ENCODE measurements around the gene PCMT1. TPM values are rescaled to one million over a fixed set of nuclear protein-coding genes. Genes with fewer than 3 reads are reported as not detected.
A peak's percentile ranks its signal among the peaks of the same experiment; 100 is the strongest.

PCMT1 gene
- 84.4 TPM for polyA plus RNA-seq (2013, experiment 1 of 2)
- 80.0 TPM for polyA plus RNA-seq (2013, experiment 2 of 2)

DNA sequence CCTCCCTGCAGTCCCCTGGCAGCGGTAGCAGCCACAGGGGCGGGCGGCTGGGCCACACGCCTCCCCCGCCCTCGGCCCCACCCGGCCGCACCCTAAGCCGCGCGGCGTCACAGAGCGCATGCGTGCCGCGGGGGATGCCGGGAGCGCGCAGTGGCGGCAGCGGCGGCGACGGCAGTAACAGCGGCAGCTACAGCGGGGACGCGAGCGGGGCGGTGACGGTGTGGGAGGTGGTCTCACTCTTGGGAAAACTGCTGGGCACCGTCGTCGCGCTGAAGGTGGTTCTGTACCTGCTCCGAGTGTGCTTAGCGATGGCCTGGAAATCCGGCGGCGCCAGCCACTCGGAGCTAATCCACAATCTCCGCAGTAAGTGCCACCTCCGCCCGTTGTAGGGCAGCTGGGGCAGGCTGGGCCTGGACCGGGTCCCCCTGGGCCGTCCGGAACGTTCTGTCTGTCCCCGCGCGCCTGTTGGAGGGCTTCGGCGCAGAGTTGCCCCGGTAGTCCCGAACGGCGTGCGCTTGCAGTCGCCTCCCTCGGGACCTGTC is at the start of gene PCMT1:
Gene PCMT1 (plus strand): TSS at position 148 of the 542 bp plus-strand sequence. CDS start 161 bp downstream, at position 309.
- Histone ChIP-seq H3K4me1 (ENCODE audit: insufficient read depth, low read length) (no peaks in the 10 kb centered on the region; the same call in 1 of the 2 replicates), H3K9me3 (ENCODE audit: insufficient read depth, low read depth, low read length) (no peaks in the 10 kb centered on the region), H3K4me3 (ENCODE audit: low read length) (peak within 1 kb of the TSS; percentile 99), H3K9ac (ENCODE audit: low read depth, low read length) (peak within 1 kb of the TSS; percentile 92), H3K27ac (ENCODE audit: low read depth, low read length) (peak within 1 kb of the TSS; percentile 84; the same call in 1 of the 2 replicates), H3K27me3 (ENCODE audit: insufficient read depth, low read length) (no peaks in the 10 kb centered on the region), H3K36me3 (ENCODE audit: insufficient read depth, low read length) (no peaks in the 10 kb centered on the region)
- under 1% methylated on average over 60 of the region's 60 CpGs for WGBS

DNA sequence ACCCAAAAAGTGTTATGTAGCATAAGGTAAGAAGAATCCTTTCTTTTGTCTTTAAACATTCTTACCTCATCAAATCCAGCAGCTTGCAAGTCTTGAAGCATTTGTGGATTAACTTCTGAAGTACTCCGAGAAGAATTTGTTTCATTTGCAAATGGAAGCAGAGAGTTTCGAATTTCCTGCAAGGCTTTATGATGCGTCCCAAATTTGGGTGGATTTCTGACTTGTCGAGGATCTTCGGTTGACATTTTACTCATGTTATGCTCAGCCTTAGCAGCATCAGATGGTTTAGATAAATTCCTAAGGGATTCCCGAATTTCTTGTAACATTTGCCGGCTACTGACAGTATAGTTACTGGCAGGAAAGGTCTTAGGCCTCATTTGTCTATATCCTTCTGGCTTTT is 47.8 kb upstream of the PCMT1 start:
- no peaks in the 10 kb centered on the region for H3K9me3 ChIP-seq (ENCODE audit: insufficient read depth, low read depth, low read length)
- no peaks in the 10 kb centered on the region for H3K27me3 ChIP-seq (ENCODE audit: insufficient read depth, low read length)
- WGBS: 21% methylated on average over 7 of the region's 7 CpGs
- peaks cover 18% of the 10 kb centered on the region for H3K4me1 ChIP-seq (ENCODE audit: insufficient read depth, low read length)
- peak overlapping the region; percentile 19 for H3K4me3 ChIP-seq (ENCODE audit: low read length)
- H3K27ac ChIP-seq (ENCODE audit: low read depth, low read length): peak overlapping the region; percentile 88
- H3K36me3 ChIP-seq (ENCODE audit: insufficient read depth, low read length): peaks cover 35% of the 10 kb centered on the region
- peak overlapping the region; percentile 51; the same call in 1 of the 2 replicates for H3K9ac ChIP-seq (ENCODE audit: low read depth, low read length)

GRCh38 chr6:149711711-149712110 is 37.8 kb upstream of the PCMT1 start:
- 97% methylated on average over 4 of the region's 5 CpGs for WGBS
- Histone ChIP-seq H3K9me3 (ENCODE audit: insufficient read depth, low read depth, low read length) (no peaks in the 10 kb centered on the region), H3K4me3 (ENCODE audit: low read length) (no peak overlapping the region), H3K27me3 (ENCODE audit: insufficient read depth, low read length) (no peaks in the 10 kb centered on the region), H3K9ac (ENCODE audit: low read depth, low read length) (no peak overlapping the region), H3K36me3 (ENCODE audit: insufficient read depth, low read length) (peaks cover 7% of the 10 kb centered on the region; the same call in 1 of the 2 replicates), H3K4me1 (ENCODE audit: insufficient read depth, low read length) (peaks cover 34% of the 10 kb centered on the region), H3K27ac (ENCODE audit: low read depth, low read length) (no peak overlapping the region)

DNA sequence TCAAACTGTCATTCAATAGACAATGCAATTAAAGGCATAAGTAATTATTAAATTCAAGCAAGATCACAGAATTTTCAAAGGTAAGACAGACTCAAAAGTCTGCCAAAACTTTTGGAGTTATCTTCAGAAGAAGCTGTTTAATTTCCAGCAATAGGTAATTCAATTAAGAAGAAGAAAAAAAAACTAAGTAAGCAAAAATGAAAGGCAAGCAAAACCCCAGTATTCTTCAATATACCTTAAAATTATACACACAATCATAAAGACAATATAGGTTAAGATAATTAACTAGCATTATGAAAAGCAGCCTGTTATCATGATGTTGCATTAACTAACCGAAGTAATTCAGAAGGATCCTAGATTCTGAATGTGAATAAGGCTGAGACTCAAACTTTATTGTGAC is 35.1 kb upstream of the PCMT1 start:
- Histone ChIP-seq H3K27ac (ENCODE audit: low read depth, low read length) (no peak overlapping the region), H3K9me3 (ENCODE audit: insufficient read depth, low read depth, low read length) (no peaks in the 10 kb centered on the region), H3K4me3 (ENCODE audit: low read length) (no peak overlapping the region), H3K4me1 (ENCODE audit: insufficient read depth, low read length) (peaks cover 21% of the 10 kb centered on the region), H3K27me3 (ENCODE audit: insufficient read depth, low read length) (no peaks in the 10 kb centered on the region), H3K9ac (ENCODE audit: low read depth, low read length) (no peak overlapping the region), H3K36me3 (ENCODE audit: insufficient read depth, low read length) (peaks cover 7% of the 10 kb centered on the region; the same call in 1 of the 2 replicates)
- WGBS: 100% methylated on average over 1 of the region's 1 CpG

GRCh38 chr6:149716181-149716963 is 33.2 kb upstream of the PCMT1 start:
- Histone ChIP-seq H3K27ac (ENCODE audit: low read depth, low read length) (peak overlapping the region; percentile 100; the same call in 1 of the 2 replicates), H3K4me3 (ENCODE audit: low read length) (peak overlapping the region; percentile 77), H3K36me3 (ENCODE audit: insufficient read depth, low read length) (peaks cover 7% of the 10 kb centered on the region; the same call in 1 of the 2 replicates), H3K4me1 (ENCODE audit: insufficient read depth, low read length) (peaks cover 20% of the 10 kb centered on the region; the same call in 1 of the 2 replicates), H3K9ac (ENCODE audit: low read depth, low read length) (peak overlapping the region; percentile 99; the same call in 1 of the 2 replicates), H3K27me3 (ENCODE audit: insufficient read depth, low read length) (no peaks in the 10 kb centered on the region), H3K9me3 (ENCODE audit: insufficient read depth, low read depth, low read length) (no peaks in the 10 kb centered on the region)
- WGBS: 66% methylated on average over 6 of the region's 8 CpGs

DNA sequence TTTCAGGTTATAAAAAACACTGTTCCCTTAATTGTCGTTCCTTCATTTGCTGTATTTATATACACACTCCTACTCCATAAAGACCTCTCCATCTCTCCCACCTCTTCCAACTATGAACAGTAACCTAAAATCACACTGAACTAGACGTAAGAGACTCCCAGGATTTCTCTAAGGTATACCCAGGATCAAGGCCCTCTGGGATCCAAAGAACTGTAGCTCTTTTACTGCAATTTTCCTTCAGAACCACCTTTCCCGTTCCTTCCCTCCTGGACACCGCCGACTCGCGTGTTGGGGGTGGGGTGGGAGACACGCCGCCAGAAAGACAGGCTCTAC is 32.3 kb upstream of the PCMT1 start:
- Histone ChIP-seq H3K4me3 (ENCODE audit: low read length) (peak overlapping the region; percentile 77), H3K4me1 (ENCODE audit: insufficient read depth, low read length) (peaks cover 20% of the 10 kb centered on the region; the same call in 1 of the 2 replicates), H3K27ac (ENCODE audit: low read depth, low read length) (peak overlapping the region; percentile 100), H3K27me3 (ENCODE audit: insufficient read depth, low read length) (no peaks in the 10 kb centered on the region), H3K36me3 (ENCODE audit: insufficient read depth, low read length) (peaks cover 7% of the 10 kb centered on the region; the same call in 1 of the 2 replicates), H3K9ac (ENCODE audit: low read depth, low read length) (peak overlapping the region; percentile 99), H3K9me3 (ENCODE audit: insufficient read depth, low read depth, low read length) (no peaks in the 10 kb centered on the region)
- under 1% methylated on average over 9 of the region's 9 CpGs for WGBS

DNA sequence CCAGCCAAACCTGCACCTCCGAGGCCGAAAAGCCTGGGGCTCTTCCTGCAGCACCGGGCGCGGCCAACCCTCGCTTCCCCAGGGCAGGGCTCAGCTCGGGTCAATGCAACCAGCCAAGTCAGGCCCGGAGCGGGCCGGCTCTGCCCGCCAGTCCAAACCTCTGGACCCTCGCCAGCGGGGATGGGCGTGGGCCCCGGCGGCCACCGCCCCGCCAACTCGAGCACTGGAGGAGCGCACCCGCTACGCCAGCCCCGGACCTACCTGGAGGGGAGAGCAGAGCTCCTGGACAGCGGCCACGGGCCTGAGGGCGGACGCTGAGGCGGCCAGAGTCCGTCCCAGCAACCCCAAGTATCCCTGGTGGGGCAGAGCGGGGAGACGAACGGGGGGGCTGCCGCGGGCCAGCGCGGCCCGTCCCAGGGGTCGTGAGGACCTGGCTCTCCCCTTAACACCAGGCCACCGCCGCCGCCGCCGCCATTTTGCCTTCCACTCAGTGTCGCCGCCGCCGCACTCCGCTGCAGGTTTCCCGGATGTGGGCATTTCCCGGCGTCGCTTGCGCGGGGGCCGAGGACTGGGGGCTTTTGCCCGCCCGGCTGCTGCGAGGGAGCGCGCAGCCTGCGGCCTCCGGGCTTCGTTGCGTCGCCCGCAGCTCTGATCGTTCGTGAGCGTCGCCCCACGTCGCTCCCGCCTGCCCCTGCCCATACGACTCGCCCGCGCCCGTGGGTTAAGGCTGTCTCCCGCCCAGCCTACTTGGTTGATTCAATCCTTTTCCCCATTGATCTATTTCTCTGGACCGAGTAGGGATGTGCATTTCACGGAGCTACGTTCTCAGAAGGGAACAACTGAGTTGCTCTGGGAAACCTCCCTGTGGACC is 31.7 kb upstream of the PCMT1 start, which contains the start of gene LATS1:
Gene LATS1 (minus strand): TSS at position 514 of the 871 bp plus-strand sequence. CDS start 15,975 bp downstream, outside the sequence.
- Histone ChIP-seq H3K4me1 (ENCODE audit: insufficient read depth, low read length) (peaks cover 20% of the 10 kb centered on the region; the same call in 1 of the 2 replicates), H3K4me3 (ENCODE audit: low read length) (peak within 1 kb of the TSS; percentile 77), H3K9ac (ENCODE audit: low read depth, low read length) (peak within 1 kb of the TSS; percentile 99), H3K9me3 (ENCODE audit: insufficient read depth, low read depth, low read length) (no peaks in the 10 kb centered on the region), H3K27ac (ENCODE audit: low read depth, low read length) (peak within 1 kb of the TSS; percentile 100), H3K27me3 (ENCODE audit: insufficient read depth, low read length) (no peaks in the 10 kb centered on the region), H3K36me3 (ENCODE audit: insufficient read depth, low read length) (peaks cover 12% of the 10 kb centered on the region)
- WGBS: under 1% methylated on average over 82 of the region's 82 CpGs

DNA sequence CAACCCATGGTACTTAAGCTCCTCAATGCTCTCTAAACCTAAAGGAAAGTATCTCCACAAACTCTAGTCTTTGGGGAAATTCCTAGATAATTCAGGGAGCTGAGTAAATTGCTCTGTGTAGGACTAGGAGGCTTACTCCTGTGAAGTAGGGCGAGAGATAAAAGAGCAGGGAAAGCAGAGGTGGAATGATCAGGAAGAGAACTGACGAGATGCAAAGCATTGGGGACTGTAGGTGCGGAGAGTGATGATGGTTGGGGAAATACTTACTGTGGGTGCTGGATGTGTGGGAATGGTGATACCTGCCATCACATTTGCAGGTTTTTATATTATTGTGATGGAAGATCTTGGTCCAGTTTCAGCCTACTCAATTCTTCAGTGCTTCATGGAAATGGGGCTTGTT is 30.0 kb upstream of the PCMT1 start:
- Histone ChIP-seq H3K27me3 (ENCODE audit: insufficient read depth, low read length) (no peaks in the 10 kb centered on the region), H3K4me1 (ENCODE audit: insufficient read depth, low read length) (peaks cover 20% of the 10 kb centered on the region; the same call in 1 of the 2 replicates), H3K9ac (ENCODE audit: low read depth, low read length) (no peak overlapping the region), H3K27ac (ENCODE audit: low read depth, low read length) (no peak overlapping the region), H3K4me3 (ENCODE audit: low read length) (no peak overlapping the region), H3K9me3 (ENCODE audit: insufficient read depth, low read depth, low read length) (no peaks in the 10 kb centered on the region), H3K36me3 (ENCODE audit: insufficient read depth, low read length) (peaks cover 18% of the 10 kb centered on the region)
- WGBS: 93% methylated on average over 3 of the region's 3 CpGs

DNA sequence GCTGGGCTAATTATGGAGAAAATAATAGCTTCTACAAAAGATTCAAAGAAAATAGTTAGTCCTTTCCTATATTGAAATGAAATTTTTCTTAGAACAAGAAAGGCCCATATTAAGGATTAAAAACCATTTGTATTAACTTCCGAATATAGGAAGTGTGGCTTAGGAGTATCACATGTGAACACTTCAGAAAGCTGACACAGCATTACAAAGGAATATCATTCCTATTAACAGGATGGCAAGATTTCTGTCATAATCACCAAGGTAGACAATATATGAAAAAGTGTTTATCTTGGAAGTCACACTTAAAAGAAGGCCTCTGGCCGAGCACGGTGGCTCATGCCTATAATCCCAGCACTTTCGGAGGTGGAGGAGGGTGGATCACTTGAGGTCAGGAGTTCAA is 26.3 kb upstream of the PCMT1 start:
- no peak overlapping the region for H3K27ac ChIP-seq (ENCODE audit: low read depth, low read length)
- H3K4me3 ChIP-seq (ENCODE audit: low read length): no peak overlapping the region
- no peaks in the 10 kb centered on the region for H3K9me3 ChIP-seq (ENCODE audit: insufficient read depth, low read depth, low read length)
- H3K27me3 ChIP-seq (ENCODE audit: insufficient read depth, low read length): no peaks in the 10 kb centered on the region
- H3K9ac ChIP-seq (ENCODE audit: low read depth, low read length): no peak overlapping the region
- peaks cover 42% of the 10 kb centered on the region for H3K36me3 ChIP-seq (ENCODE audit: insufficient read depth, low read length)
- H3K4me1 ChIP-seq (ENCODE audit: insufficient read depth, low read length): peaks cover 4% of the 10 kb centered on the region; the same call in 1 of the 2 replicates
- 100% methylated on average over 3 of the region's 4 CpGs for WGBS

- H3K9me3 ChIP-seq (ENCODE audit: insufficient read depth, low read depth, low read length): no peaks in the 10 kb centered on the region
Observed at GRCh38 chr6:149723771-149724417, 25.6 kb upstream of the PCMT1 start.

More at GRCh38 chr6:149723771-149724417, 25.6 kb upstream of the PCMT1 start:
- 90% methylated on average over 10 of the region's 10 CpGs for WGBS
- Histone ChIP-seq H3K9ac (ENCODE audit: low read depth, low read length) (no peak overlapping the region), H3K36me3 (ENCODE audit: insufficient read depth, low read length) (peaks cover 48% of the 10 kb centered on the region), H3K27me3 (ENCODE audit: insufficient read depth, low read length) (no peaks in the 10 kb centered on the region), H3K4me1 (ENCODE audit: insufficient read depth, low read length) (no peaks in the 10 kb centered on the region), H3K27ac (ENCODE audit: low read depth, low read length) (no peak overlapping the region), H3K4me3 (ENCODE audit: low read length) (no peak overlapping the region)
